K562 (cell line): ENCODE results near the gene DCAF7. TPM values are rescaled to one million over a fixed set of nuclear protein-coding genes. Genes with fewer than 3 reads are reported as not detected.
A peak's percentile ranks its signal among the peaks of the same experiment; 100 is the strongest.

Experiments
- CAMTA2 ChIP-seq: fragments of 250-450 bp; sonication (Bioruptor Pico); conservative IDR thresholded peaks from 2 replicates; pipeline ENCODE4 v1.5.1; 2022
- CBFA2T2 ChIP-seq: fragments of 450-650 bp; conservative IDR thresholded peaks from 2 replicates; pipeline ENCODE4 v1.6.1; 2017; ENCODE audit warnings: mild to moderate bottlenecking
- FOXA3 ChIP-seq, 2 experiments: fragments of 450-650 bp in 1 of 2; sonication (generic) in 1 of 2; formaldehyde crosslinking; IDR thresholded peaks in 1 of 2; conservative IDR thresholded peaks in 1 of 2; 2 replicates each; pipeline versions ENCODE4 v1.4.0 to v1.8.0; 2020 to 2022; ENCODE audit warnings: mild to moderate bottlenecking in 2 of 2, missing genetic modification reagents in 1 of 2
- MCM2 ChIP-seq: fragments of 450-650 bp; IDR thresholded peaks from 2 replicates; pipeline ENCODE4 v1.6.1; 2017; ENCODE audit warnings: low read depth, mild to moderate bottlenecking
- PCBP2 ChIP-seq: fragments of 200-400 bp; formaldehyde crosslinking; IDR thresholded peaks from 2 replicates; pipeline ENCODE4 v1.6.1; 2018; ENCODE audit warnings: low read length, low read depth, mild to moderate bottlenecking, moderate library complexity; ENCODE audit not compliant: poor library complexity, severe bottlenecking
- POLR2AphosphoS5 ChIP-seq: IDR thresholded peaks from 2 replicates; pipeline ENCODE4 v1.6.1; 2011; ENCODE audit warnings: mild to moderate bottlenecking, low read depth, low read length, moderate library complexity; ENCODE audit not compliant: control insufficient read depth, insufficient read depth
- RNF2 ChIP-seq: sonication (generic); IDR thresholded peaks from 2 replicates; pipeline ENCODE4 v1.6.1; 2016
- SIN3A ChIP-seq, 2 experiments: fragments of 150-350 bp in 1 of 2; IDR thresholded peaks; 2 replicates each; pipeline ENCODE4 v1.6.1; 2011 to 2016; ENCODE audit warnings: borderline replicate concordance in 2 of 2, low read depth in 2 of 2, low read length in 2 of 2, mild to moderate bottlenecking in 2 of 2, moderate library complexity in 2 of 2; ENCODE audit not compliant: control insufficient read depth in 1 of 2
- YBX1 ChIP-seq: fragments of 450-650 bp; IDR thresholded peaks from 2 replicates; pipeline ENCODE4 v1.7.1; 2016; ENCODE audit warnings: mild to moderate bottlenecking
- ZFP30 ChIP-seq: fragments of 250-450 bp; sonication (Bioruptor Pico); IDR thresholded peaks from 2 replicates; pipeline ENCODE4 v1.8.0; 2022; ENCODE audit warnings: moderate library complexity, mild to moderate bottlenecking, inconsistent platforms, borderline replicate concordance
- ZNF184 ChIP-seq: sonication (generic); formaldehyde crosslinking; IDR thresholded peaks from 2 replicates; pipeline ENCODE4 v1.5.0; 2020; ENCODE audit warnings: missing genetic modification reagents
- ZNF253 ChIP-seq: fragments of 250-450 bp; sonication (Bioruptor Pico); conservative IDR thresholded peaks from 2 replicates; pipeline ENCODE4 v1.6.1; 2021; ENCODE audit warnings: mild to moderate bottlenecking
- ZNF263 ChIP-seq: sonication (generic); formaldehyde crosslinking; IDR thresholded peaks from 2 replicates; pipeline ENCODE4 v1.8.0; 2022; ENCODE audit warnings: mild to moderate bottlenecking, missing genetic modification reagents, borderline replicate concordance
- ZNF551 ChIP-seq: fragments of 250-450 bp; sonication (Bioruptor Pico); IDR thresholded peaks from 2 replicates; pipeline ENCODE4 v1.5.0; 2021; ENCODE audit warnings: mild to moderate bottlenecking, moderate library complexity
- ZNF584 ChIP-seq: fragments of 200-800 bp; sonication (Bioruptor generic); IDR thresholded peaks from 2 replicates; pipeline ENCODE4 v1.6.1; 2016; ENCODE audit warnings: low read depth, mild to moderate bottlenecking, missing genetic modification characterization, missing compliant biosample characterization
- ZNF717 ChIP-seq: fragments of 250-450 bp; sonication (Bioruptor Pico); IDR thresholded peaks from 2 replicates; pipeline ENCODE4 v1.5.0; 2021
- polyA plus RNA-seq, 8 experiments: library from polyadenylated mRNA; depleted of rRNA in 4 of 8; stranded (reverse) in 5 of 8; unstranded in 3 of 8; fragments of >200 nt; fragmentation: Nextera tagmentation in 2 of 8; fragmentation: Illumina TruSeq in 1 of 8; extraction: Ambion mirVana in 2 of 8; extraction: Trizol in 1 of 8; gene quantifications; 2 replicates each; pipeline versions ENCODE4 v1.2.1 to v1.2.3, GENCODE V29; 2011 to 2014; ENCODE audit warnings: inconsistent platforms in 1 of 8, missing spikeins in 1 of 8
- total RNA-seq, 7 experiments: library from RNA; depleted of rRNA in 6 of 7; stranded (reverse); fragments of >200 nt in 6 of 7; fragmentation: Illumina TruSeq in 2 of 7; extraction: Trizol in 2 of 7; gene quantifications; 2 replicates each; pipeline versions ENCODE4 v1.2.1 to v1.2.3, GENCODE V29; 2011 to 2021; ENCODE audit warnings: low replicate concordance in 1 of 7
- TF ChIP-seq, protein P1 (sequence below): IDR thresholded peaks from 2 replicates; pipeline ENCODE4 v1.6.1; 2014; ENCODE audit warnings: antibody characterized with exemption
- TF ChIP-seq, protein P2 (sequence below): fragments of 450-650 bp; formaldehyde crosslinking; IDR thresholded peaks from 2 replicates; pipeline ENCODE4 v1.4.0; 2022; ENCODE audit warnings: mild to moderate bottlenecking, moderate library complexity
- TF ChIP-seq, protein P3 (sequence below), 3 experiments: IDR thresholded peaks in 2 of 3; conservative IDR thresholded peaks in 1 of 3; 2 replicates each; pipeline ENCODE4 v1.5.1; 2011 to 2012; ENCODE audit warnings: low read length in 3 of 3, mild to moderate bottlenecking in 3 of 3, control low read depth in 2 of 3, improper control_type of control experiment in 1 of 3, inconsistent platforms in 1 of 3, low read depth in 1 of 3, mixed read lengths in 1 of 3, moderate library complexity in 1 of 3; ENCODE audit not compliant: insufficient read depth in 2 of 3

Gene DCAF7
- total and polyA plus RNA-seq, 9 of the 15 experiments (the other 6 are each of a cell fraction or from before 2014, with no cell fraction given) = 30.8 to 123 (median 40.2) TPM

DNA sequence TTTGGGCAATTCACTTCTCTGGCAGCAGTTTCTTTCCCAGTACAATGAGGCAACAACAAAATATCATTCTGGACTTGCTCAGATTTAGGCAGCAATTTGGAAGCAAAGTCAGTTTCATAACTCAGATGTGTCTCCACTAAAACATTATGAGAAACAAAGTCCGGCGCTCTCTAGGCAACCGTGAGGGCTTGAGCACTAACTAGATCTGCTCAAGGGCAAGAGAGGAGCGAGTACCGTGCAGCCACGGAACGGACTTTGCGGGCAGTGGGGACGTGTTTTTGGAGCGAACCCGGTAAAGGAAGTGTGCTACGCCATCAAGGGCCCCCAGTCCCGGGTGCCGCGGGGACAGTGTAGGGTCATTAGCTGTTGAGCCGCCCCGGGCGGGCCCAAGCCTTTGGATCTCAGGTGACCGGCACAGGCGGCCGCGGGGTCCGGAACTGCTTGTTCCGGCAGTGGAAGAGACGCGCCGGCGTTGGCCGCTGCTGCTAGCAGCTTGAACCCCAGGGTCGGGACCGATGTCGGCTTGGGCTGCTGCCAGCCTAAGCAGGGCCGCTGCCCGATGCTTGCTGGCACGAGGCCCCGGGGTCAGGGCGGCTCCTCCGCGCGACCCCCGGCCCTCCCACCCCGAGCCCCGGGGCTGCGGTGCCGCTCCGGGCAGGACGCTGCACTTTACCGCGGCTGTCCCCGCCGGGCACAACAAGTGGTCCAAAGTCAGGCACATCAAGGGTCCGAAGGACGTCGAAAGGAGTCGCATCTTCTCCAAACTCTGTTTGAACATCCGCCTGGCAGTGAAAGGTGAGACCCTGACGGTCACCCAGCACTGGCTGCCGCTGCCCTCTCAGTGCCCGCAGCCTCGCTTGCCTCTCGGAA, 50.5 kb downstream of the DCAF7 start, which contains the start of gene TACO1 (continued):
- TF ChIP-seq, protein P1, sequence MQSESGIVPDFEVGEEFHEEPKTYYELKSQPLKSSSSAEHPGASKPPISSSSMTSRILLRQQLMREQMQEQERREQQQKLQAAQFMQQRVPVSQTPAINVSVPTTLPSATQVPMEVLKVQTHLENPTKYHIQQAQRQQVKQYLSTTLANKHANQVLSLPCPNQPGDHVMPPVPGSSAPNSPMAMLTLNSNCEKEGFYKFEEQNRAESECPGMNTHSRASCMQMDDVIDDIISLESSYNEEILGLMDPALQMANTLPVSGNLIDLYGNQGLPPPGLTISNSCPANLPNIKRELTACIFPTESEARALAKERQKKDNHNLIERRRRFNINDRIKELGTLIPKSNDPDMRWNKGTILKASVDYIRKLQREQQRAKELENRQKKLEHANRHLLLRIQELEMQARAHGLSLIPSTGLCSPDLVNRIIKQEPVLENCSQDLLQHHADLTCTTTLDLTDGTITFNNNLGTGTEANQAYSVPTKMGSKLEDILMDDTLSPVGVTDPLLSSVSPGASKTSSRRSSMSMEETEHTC = no peak
- TF ChIP-seq YBX1 = no peak
- no peak for TF ChIP-seq CAMTA2 (CRISPR knock-in tag)
- TF ChIP-seq PCBP2 = no peak
- peak; percentile 49 to 88; a peak in 2 of 4 replicates for TF ChIP-seq SIN3A (IDR thresholded peaks at IDR 0.05; ENCODE audit: borderline replicate concordance in 2 of 2, control insufficient read depth in 1 of 2, low read depth in 2 of 2, low read length in 2 of 2)
- TF ChIP-seq FOXA3 (CRISPR knock-in tag; conservative IDR thresholded peaks at IDR 0.05 in 1 of 2, IDR thresholded peaks at IDR 0.05 in 1 of 2) = 0 out of 4 replicates have a peak, but pooled peaks have one; percentile 12 to 16
- TF ChIP-seq ZNF584 = no peak
- TF ChIP-seq RNF2 = peak; percentile 80; the same call in 1 of the 2 replicates
- no peak for TF ChIP-seq MCM2
- no peak for TF ChIP-seq ZNF551 (CRISPR knock-in tag)
- peak; percentile 90 for TF ChIP-seq POLR2AphosphoS5
- no peak for TF ChIP-seq ZNF253
- TF ChIP-seq ZFP30 (CRISPR knock-in tag) = no peak
- TF ChIP-seq, protein P2, sequence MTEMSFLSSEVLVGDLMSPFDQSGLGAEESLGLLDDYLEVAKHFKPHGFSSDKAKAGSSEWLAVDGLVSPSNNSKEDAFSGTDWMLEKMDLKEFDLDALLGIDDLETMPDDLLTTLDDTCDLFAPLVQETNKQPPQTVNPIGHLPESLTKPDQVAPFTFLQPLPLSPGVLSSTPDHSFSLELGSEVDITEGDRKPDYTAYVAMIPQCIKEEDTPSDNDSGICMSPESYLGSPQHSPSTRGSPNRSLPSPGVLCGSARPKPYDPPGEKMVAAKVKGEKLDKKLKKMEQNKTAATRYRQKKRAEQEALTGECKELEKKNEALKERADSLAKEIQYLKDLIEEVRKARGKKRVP (CRISPR knock-in tag) = no peak
- TF ChIP-seq ZNF184 (CRISPR knock-in tag) = no peak
- peak; percentile 80 for TF ChIP-seq ZNF717 (CRISPR knock-in tag)
- no peak for TF ChIP-seq CBFA2T2
- TF ChIP-seq, protein P3, sequence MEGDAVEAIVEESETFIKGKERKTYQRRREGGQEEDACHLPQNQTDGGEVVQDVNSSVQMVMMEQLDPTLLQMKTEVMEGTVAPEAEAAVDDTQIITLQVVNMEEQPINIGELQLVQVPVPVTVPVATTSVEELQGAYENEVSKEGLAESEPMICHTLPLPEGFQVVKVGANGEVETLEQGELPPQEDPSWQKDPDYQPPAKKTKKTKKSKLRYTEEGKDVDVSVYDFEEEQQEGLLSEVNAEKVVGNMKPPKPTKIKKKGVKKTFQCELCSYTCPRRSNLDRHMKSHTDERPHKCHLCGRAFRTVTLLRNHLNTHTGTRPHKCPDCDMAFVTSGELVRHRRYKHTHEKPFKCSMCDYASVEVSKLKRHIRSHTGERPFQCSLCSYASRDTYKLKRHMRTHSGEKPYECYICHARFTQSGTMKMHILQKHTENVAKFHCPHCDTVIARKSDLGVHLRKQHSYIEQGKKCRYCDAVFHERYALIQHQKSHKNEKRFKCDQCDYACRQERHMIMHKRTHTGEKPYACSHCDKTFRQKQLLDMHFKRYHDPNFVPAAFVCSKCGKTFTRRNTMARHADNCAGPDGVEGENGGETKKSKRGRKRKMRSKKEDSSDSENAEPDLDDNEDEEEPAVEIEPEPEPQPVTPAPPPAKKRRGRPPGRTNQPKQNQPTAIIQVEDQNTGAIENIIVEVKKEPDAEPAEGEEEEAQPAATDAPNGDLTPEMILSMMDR (IDR thresholded peaks at IDR 0.05 in 2 of 3, conservative IDR thresholded peaks at IDR 0.05 in 1 of 3; ENCODE audit: insufficient read depth in 2 of 3, low read depth in 1 of 3, low read length in 3 of 3) = no peak
- 0 out of 2 replicates have a peak, but pooled peaks have one; percentile 58 for TF ChIP-seq ZNF263 (CRISPR knock-in tag)
